Astrocyte (in vitro differentiated cells and primary cell): Measurements from ENCODE around the gene LRBA. TPM values are rescaled to one million over a fixed set of nuclear protein-coding genes. Genes with fewer than 3 reads are reported as not detected.

Experiments used
- DNase-seq: peaks from one replicate; pipeline ENCODE4 v3.0.0-alpha.2; 2010; ENCODE audit warnings: low read depth
- FAIRE-seq: peaks from 2 replicates; lab custom pipeline; 2011; peaks lifted over from hg19 to GRCh38; lab: Jason Lieb, UNC
- H2AFZ ChIP-seq: 2 replicates; pipeline ENCODE4 v1.6.0; 2012; ENCODE audit warnings: low read depth, low read length, inconsistent platforms
- H3K27ac ChIP-seq: 2 replicates; pipeline ENCODE4 v1.5.1; 2011; ENCODE audit warnings: low read depth, low read length, inconsistent platforms
- H3K27me3 ChIP-seq: 2 replicates; pipeline ENCODE4 v1.6.0; 2011; ENCODE audit warnings: low read length, inconsistent platforms; ENCODE audit not compliant: insufficient read depth
- H3K36me3 ChIP-seq: 2 replicates; pipeline ENCODE4 v1.5.1; 2011; ENCODE audit warnings: low read length, inconsistent platforms; ENCODE audit not compliant: insufficient read depth
- H3K4me1 ChIP-seq: 2 replicates; pipeline ENCODE4 v1.5.1; 2011; ENCODE audit warnings: low read length, inconsistent platforms; ENCODE audit not compliant: insufficient read depth
- H3K4me2 ChIP-seq: 2 replicates; pipeline ENCODE4 v1.6.0; 2012; ENCODE audit warnings: low read length, inconsistent platforms
- H3K4me3 ChIP-seq: 2 replicates; pipeline ENCODE4 v1.5.1; 2011; ENCODE audit warnings: low read depth, mild to moderate bottlenecking, low read length, inconsistent platforms; ENCODE audit not compliant: insufficient read depth
- H3K79me2 ChIP-seq: 2 replicates; pipeline ENCODE4 v1.6.0; 2012; ENCODE audit warnings: mild to moderate bottlenecking, low read length, inconsistent platforms; ENCODE audit not compliant: insufficient read depth
- H3K9ac ChIP-seq: 2 replicates; pipeline ENCODE4 v1.6.0; 2012; ENCODE audit warnings: mild to moderate bottlenecking, low read length, inconsistent platforms
- H3K9me3 ChIP-seq: 2 replicates; pipeline ENCODE4 v1.5.1; 2012; ENCODE audit warnings: low read depth, mild to moderate bottlenecking, low read length, inconsistent platforms; ENCODE audit not compliant: insufficient read depth
- H4K20me1 ChIP-seq: 2 replicates; pipeline ENCODE4 v1.6.0; 2012; ENCODE audit warnings: low read length, inconsistent platforms; ENCODE audit not compliant: insufficient read depth
- H3K27ac Mint-ChIP-seq: one replicate; pipeline ENCODE4 v1.8.0; 2021; ENCODE audit warnings: mild to moderate bottlenecking, mixed read lengths; ENCODE audit not compliant: unreplicated experiment
- H3K27me3 Mint-ChIP-seq: one replicate; pipeline ENCODE4 v1.8.0; 2021; ENCODE audit warnings: low read depth, mixed read lengths; ENCODE audit not compliant: unreplicated experiment
- H3K36me3 Mint-ChIP-seq: one replicate; pipeline ENCODE4 v1.8.0; 2021; ENCODE audit warnings: low read depth, mixed read lengths; ENCODE audit not compliant: unreplicated experiment
- H3K4me1 Mint-ChIP-seq: one replicate; pipeline ENCODE4 v1.8.0; 2021; ENCODE audit warnings: low read depth, mixed read lengths; ENCODE audit not compliant: unreplicated experiment
- H3K4me3 Mint-ChIP-seq: one replicate; pipeline ENCODE4 v1.8.0; 2021; ENCODE audit warnings: mild to moderate bottlenecking, moderate library complexity, mixed read lengths; ENCODE audit not compliant: unreplicated experiment
- H3K9me3 Mint-ChIP-seq: one replicate; pipeline ENCODE4 v1.8.0; 2021; ENCODE audit warnings: mild to moderate bottlenecking, mixed read lengths; ENCODE audit not compliant: unreplicated experiment
- CTCF ChIP-seq: IDR thresholded peaks from 2 replicates; pipeline ENCODE4 v1.5.1; 2011; ENCODE audit warnings: low read depth, mild to moderate bottlenecking, inconsistent platforms, low read length, moderate library complexity; ENCODE audit not compliant: insufficient read depth
- EZH2 ChIP-seq: IDR thresholded peaks from 2 replicates; pipeline ENCODE4 v1.6.1; 2012; ENCODE audit warnings: mild to moderate bottlenecking, low read length, inconsistent platforms; ENCODE audit not compliant: insufficient read depth
- total RNA-seq: library from RNA; stranded (reverse); gene quantifications from 2 replicates; pipeline ENCODE4 v1.2.1, GENCODE V29; 2021

Gene LRBA
- total RNA-seq, 1 donor from 2014 or later = 25.3 TPM

- Histone ChIP-seq H3K27ac (no peak overlapping the region), H3K9me3 (no peaks in the 10 kb centered on the region), H4K20me1 (no peaks in the 10 kb centered on the region), H3K9ac (no peak overlapping the region), H3K79me2 (no peaks in the 10 kb centered on the region), H3K4me3 (no peak overlapping the region), H3K36me3 (no peaks in the 10 kb centered on the region), H2AFZ (no peak overlapping the region), H3K27me3 (no peaks in the 10 kb centered on the region), H3K4me2 (no peak overlapping the region), H3K4me1 (no peaks in the 10 kb centered on the region)
- TF ChIP-seq CTCF (no peak), EZH2 (no peak)
- FAIRE-seq (peak; percentile 43), DNase-seq (no peak)
- no peaks in the 10 kb centered on the region for H3K27me3 Mint-ChIP-seq
- no peaks in the 10 kb centered on the region for H3K4me1 Mint-ChIP-seq
- no peak overlapping the region for H3K27ac Mint-ChIP-seq
- H3K36me3 Mint-ChIP-seq = no peaks in the 10 kb centered on the region
- H3K9me3 Mint-ChIP-seq = no peaks in the 10 kb centered on the region
- H3K4me3 Mint-ChIP-seq = no peak overlapping the region
Observed at GRCh38 chr4:150714462-150715438, 300.3 kb downstream of the LRBA start.

GRCh38 chr4:150713251-150713650, 301.8 kb downstream of the LRBA start:
- Histone ChIP-seq H3K9me3 (no peaks in the 10 kb centered on the region), H3K27ac (no peak overlapping the region), H3K4me1 (no peaks in the 10 kb centered on the region), H3K9ac (no peak overlapping the region), H3K79me2 (no peaks in the 10 kb centered on the region), H3K4me3 (no peak overlapping the region), H2AFZ (no peak overlapping the region), H3K4me2 (no peak overlapping the region), H4K20me1 (no peaks in the 10 kb centered on the region), H3K36me3 (no peaks in the 10 kb centered on the region), H3K27me3 (no peaks in the 10 kb centered on the region)
- Mint-ChIP-seq H3K27me3 (no peaks in the 10 kb centered on the region), H3K9me3 (no peaks in the 10 kb centered on the region), H3K36me3 (no peaks in the 10 kb centered on the region), H3K4me1 (no peaks in the 10 kb centered on the region), H3K27ac (no peak overlapping the region), H3K4me3 (no peak overlapping the region)
- no peak for FAIRE-seq
- TF ChIP-seq EZH2 (no peak), CTCF (no peak)
- no peak for DNase-seq
